Activated naive CD4-positive, alpha-beta T cell treated with anti-CD3 and anti-CD28 coated beads, Interleukin-2, amount 10 ng/mL, durations not matched to agents 5 hours and 36 hours (primary cell): ENCODE data around the gene VPS25. TPM values are rescaled to one million over a fixed set of nuclear protein-coding genes. Genes with fewer than 3 reads are reported as not detected.

ENCODE experiments used
- microRNA-seq: library from miRNA; unstranded; fragments of <30 nt; microRNA quantifications from one replicate; pipeline ENCODE4 v1.2.0, GENCODE V29; 2022; ENCODE audit warnings: borderline microRNAs expressed, borderline replicate concordance
- total RNA-seq, 2 experiments: library from RNA; stranded (reverse); gene quantifications; one replicate each; pipeline ENCODE4 v1.2.3, GENCODE V29; 2021

Gene VPS25
- total RNA-seq: 10 to 100 TPM; 43.7 to 48.8 TPM

DNA sequence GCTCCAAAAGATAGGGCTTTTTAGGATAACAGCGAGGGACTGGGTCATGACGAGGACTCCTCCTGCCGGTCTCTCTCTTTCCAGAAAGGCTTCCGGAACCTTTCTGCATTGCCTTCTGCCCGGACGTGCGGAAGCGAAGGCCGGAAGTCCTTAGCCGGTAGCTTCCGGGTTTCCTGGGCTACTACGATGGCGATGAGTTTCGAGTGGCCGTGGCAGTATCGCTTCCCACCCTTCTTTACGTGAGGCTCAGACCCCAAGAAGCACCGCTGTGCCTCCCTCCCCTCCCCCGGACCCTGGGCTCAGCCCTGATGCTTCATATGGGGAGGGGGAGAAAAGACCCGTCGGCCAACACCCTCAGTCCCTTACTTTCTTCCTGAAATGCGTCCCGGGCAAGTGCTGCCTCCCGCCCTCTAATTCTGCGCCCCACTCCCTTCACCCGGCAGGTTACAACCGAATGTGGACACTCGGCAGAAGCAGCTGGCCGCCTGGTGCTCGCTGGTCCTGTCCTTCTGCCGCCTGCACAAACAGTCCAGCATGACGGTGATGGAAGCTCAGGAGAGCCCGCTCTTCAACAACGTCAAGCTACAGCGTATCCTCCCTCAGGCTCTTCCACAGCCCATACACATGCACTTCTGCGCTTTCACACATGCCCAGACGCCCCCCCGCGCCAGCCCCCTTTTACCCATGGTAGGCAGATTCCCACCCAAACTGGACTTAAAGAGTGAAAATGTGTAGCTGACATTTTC lies at the start of gene VPS25:
Gene VPS25 (plus strand): TSS at position 160 of the 746 bp plus-strand sequence. CDS start 27 bp downstream, at position 187.

DNA sequence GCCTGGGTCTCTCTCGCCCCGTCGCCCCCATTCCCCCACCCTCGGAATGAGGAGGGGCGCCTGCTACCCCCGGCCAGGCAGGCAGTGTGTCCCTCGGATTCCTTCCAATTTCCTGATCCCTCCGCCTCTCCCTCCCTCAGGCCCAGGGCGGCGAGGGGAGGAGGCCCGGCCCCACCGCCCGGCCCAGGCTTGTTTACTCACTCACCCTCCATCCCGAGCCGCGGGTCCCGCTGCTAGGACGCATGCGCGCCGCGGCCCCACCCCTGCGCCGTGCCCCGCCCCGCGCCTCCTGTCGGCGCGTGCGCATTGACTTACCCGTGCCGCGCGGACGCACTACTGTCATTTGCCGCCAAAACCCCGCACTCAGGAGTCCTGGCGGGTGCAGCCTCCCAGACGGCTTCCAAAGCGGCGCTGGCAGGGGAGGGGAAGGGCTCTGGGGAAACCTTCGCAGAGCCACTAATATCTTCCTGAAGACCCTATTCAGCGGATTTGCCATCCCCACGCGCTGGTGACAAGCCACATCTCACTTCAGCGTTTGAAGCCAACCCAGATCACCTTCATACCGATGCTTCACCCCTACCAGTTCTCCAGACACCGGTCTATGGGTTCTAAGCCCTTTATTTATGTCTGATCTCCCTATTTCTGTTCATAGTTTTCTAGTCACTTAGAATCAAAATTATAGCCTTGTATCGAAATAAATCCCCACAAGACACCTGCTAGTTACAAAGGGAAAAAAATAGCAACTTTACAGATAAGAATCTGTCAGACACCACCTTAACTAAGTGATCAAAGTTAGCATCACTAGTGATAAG lies 28.2 kb upstream of the VPS25 start, which contains the start of gene EZH1:
Gene EZH1 (minus strand): TSS at position 235 of the 812 bp plus-strand sequence. CDS start 16,099 bp downstream, outside the sequence.

GRCh38 chr17:42760652-42761581 lies 12.3 kb upstream of the VPS25 start, which contains the start of gene RAMP2:
Gene RAMP2, plus strand, starts transcription at chr17:42761227. Its CDS starts 35 bp downstream, at chr17:42761262.

DNA sequence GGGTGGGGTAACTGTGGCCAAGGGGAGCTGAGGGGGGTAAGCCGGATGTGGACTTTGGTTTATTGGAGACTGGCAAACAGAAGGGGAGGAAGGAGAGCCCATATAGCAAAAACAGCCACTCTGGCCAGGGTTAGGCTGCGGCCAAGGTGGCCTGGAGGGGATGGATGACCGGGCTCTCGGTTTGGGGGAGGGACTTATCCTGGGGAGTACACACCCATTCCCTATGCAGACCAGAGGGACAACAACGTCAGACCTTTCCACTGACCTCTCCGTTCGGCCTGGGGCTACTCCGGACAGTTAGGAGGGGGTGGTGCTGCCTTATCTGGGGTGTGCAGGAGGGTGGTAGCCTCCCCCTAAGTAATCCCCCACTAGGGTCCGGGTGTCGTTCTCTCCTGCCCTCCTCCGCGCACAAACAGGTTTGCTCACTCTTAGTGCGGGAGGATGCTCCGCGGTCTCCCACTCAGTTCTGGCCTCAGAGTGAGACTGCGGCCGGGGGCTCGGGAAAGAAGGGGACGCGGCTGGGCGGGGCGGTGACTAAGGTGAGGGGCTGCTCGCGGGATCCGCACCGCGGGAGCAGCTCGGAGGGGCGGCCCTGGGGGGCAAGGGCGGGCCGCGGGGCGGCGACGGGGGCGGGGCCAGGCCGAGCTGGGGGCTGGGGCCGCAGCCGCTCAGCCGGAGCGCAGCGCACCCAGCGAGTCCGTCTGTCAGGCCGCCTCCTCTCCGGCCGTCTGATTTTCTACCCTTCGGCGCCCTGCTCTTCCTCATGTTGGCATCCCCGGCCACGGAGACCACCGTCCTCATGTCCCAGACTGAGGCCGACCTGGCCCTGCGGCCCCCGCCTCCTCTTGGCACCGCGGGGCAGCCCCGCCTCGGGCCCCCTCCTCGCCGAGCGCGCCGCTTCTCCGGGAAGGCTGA lies 6.9 kb downstream of the VPS25 start, which contains the start of gene WNK4:
Gene WNK4 (plus strand): TSS at position 675 of the 915 bp plus-strand sequence. CDS start 89 bp downstream, at position 764.

DNA sequence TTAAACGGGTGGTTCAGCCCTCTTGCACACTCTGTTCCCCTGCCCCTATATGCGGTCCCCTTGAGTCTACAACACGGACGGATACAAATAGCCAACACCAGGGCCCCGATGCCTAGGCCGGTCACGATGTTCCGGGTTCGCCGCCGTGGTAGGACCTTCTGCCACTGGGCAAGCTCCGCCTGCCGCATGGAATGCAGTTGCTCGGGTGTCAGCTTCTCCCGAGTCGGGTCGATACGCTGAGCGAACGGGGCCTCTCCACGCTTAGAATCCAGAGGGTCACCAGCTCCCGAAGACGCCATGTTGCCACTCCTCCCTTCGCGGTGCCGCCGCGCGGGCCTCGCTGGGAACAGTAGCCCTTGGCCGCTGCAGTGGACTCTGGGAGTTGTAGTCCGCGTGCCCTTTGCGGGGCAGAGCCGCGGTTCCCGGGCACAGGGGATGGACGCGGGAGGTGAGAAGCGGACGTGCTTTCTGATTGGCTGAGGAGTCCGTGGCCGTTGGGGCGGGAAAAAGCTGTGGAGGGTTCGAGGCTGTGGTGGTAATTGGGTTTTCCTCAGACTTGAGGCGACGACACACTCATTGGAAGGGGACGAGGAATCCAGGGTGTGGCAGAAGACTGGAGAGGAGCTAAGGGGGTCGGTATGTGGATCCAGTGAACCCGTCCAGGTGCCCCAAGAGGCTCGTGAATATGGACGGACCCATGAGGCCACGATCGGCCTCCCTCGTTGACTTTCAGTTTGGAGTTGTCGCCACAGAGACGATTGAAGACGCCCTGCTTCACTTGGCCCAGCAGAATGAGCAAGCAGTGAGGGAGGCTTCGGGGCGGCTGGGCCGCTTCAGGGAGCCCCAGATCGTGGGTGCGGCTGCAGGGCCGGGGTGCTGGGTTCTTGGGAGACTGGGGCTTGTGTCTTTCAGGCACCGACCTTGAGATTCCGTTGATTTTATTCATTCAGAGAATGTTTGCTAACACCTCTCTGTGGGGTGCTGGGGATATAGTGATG lies 25.4 kb downstream of the VPS25 start, which contains the start of the genes CNTD1 and COA3:
Gene CNTD1 (plus strand): TSS at position 479 of the 998 bp plus-strand sequence. CDS start 207 bp downstream, at position 686.
Gene COA3 (minus strand): TSS at position 322 of the 998 bp plus-strand sequence. CDS start 23 bp downstream, at position 299.

Small RNA genes within 50 kb of the gene (microRNA-seq; reads per million reads assigned to microRNA genes)
- gene MIR6781: 0.63 reads per million

Other genes starting within 250 kb of the VPS25 start
- 10 to 100 TPM; 20.3 to 23.5 TPM for gene NAGLU, start 237.2 kb upstream of the VPS25 start, total RNA-seq
- gene HSD17B1, start 220.5 kb upstream of the VPS25 start, total RNA-seq: under 1 TPM; 0.51 to 0.73 TPM
- gene COASY, start 211.3 kb upstream of the VPS25 start, total RNA-seq: 10 to 100 TPM; 69.8 to 70.7 TPM
- gene MLX, start 206.3 kb upstream of the VPS25 start, total RNA-seq: 10 to 100 TPM; 54.4 to 61.3 TPM
- gene PSMC3IP, start 195.7 kb upstream of the VPS25 start, total RNA-seq: 10 to 100 TPM; 13.6 to 14.1 TPM
- gene RETREG3, start 164.1 kb upstream of the VPS25 start, total RNA-seq: 10 to 100 TPM; 73.0 to 73.6 TPM
- 10 to 100 TPM; 37.6 to 39.0 TPM for gene TUBG1, start 163.8 kb upstream of the VPS25 start, total RNA-seq
- gene TUBG2, start 114.2 kb upstream of the VPS25 start, total RNA-seq: 1 to 10 TPM; 8.5 to 8.8 TPM
- 1 to 10 TPM; 1.6 TPM for gene PLEKHH3, start 96.5 kb upstream of the VPS25 start, total RNA-seq
- gene CCR10, start 91.6 kb upstream of the VPS25 start, total RNA-seq: under 1 TPM; 0.35 to 0.39 TPM
- gene CNTNAP1, start 90.9 kb upstream of the VPS25 start, total RNA-seq: 1 to 10 TPM; 1.5 TPM
- 10 to 100 TPM; 56.2 to 66.4 TPM for gene EZH1, start 28.4 kb upstream of the VPS25 start, total RNA-seq
- not detected for gene RAMP2, start 12.2 kb upstream of the VPS25 start, total RNA-seq
- gene WNK4, start 7.2 kb downstream of the VPS25 start, total RNA-seq: under 1 TPM; 0.08 to 0.26 TPM
- gene COA3, start 25.3 kb downstream of the VPS25 start, total RNA-seq: 10 to 100 TPM; 37.4 to 40.4 TPM
- gene CNTD1, start 25.4 kb downstream of the VPS25 start, total RNA-seq: under 1 TPM in 1 of 2 experiments, not detected in 1; 0.20 TPM
- gene BECN1, start 50.8 kb downstream of the VPS25 start, total RNA-seq: 10 to 100 TPM; 83.5 to 93.9 TPM
- 10 to 100 TPM; 94.2 to 94.6 TPM for gene PSME3, start 59.9 kb downstream of the VPS25 start, total RNA-seq
- 1 to 10 TPM; 1.1 to 1.2 TPM for gene AOC2, start 71.1 kb downstream of the VPS25 start, total RNA-seq
- under 1 TPM; 0.12 to 0.45 TPM for gene AOC3, start 77.8 kb downstream of the VPS25 start, total RNA-seq
- gene G6PC1, start 127.3 kb downstream of the VPS25 start, total RNA-seq: not detected
- gene AARSD1, start 191.0 kb downstream of the VPS25 start, total RNA-seq: 10 to 100 TPM; 32.5 to 37.3 TPM
- under 1 TPM; 0.26 to 0.38 TPM for gene PTGES3L, start 206.6 kb downstream of the VPS25 start, total RNA-seq
- gene RUNDC1, start 207.1 kb downstream of the VPS25 start, total RNA-seq: 10 to 100 TPM; 15.6 to 15.7 TPM
- 1,000 to 10,000 TPM; 1,393 to 1,409 TPM for gene RPL27, start 225.0 kb downstream of the VPS25 start, total RNA-seq
- gene IFI35, start 233.3 kb downstream of the VPS25 start, total RNA-seq: 10 to 100 TPM; 61.5 to 67.3 TPM
- gene VAT1, start 248.9 kb downstream of the VPS25 start, total RNA-seq: 10 to 100 TPM; 18.0 to 19.8 TPM